GM21576 (cell line): ENCODE results near the gene TRAIP.

Experiments used
- ATAC-seq: cut with Tn5 transposase; IDR thresholded peaks from one replicate; pipeline ENCODE4 v1.9.1; 2021; ENCODE audit warnings: mild to moderate bottlenecking, moderate library complexity; ENCODE audit not compliant: unreplicated experiment

The TRAIP gene

DNA sequence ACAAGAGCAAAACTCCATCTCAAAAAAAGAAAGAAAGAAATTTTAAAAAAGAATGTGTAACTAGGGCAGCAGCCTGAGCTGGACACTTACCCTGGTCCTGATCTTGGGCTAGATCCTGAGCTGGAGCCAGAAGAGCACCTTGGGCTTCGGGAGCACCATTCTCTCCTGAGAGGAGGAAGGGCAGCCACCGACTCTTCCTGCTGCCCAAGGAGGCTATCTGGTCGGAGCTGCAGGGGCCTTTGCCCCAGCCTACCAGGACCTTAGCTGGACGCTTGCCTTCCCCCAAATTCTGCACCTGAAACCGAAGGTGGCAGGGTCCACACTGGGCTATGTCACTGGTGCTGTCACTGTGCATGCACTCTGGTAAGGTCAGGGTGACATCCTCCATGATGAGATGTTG lies 20.2 kb upstream of the TRAIP start:
- ATAC-seq: no peak

DNA sequence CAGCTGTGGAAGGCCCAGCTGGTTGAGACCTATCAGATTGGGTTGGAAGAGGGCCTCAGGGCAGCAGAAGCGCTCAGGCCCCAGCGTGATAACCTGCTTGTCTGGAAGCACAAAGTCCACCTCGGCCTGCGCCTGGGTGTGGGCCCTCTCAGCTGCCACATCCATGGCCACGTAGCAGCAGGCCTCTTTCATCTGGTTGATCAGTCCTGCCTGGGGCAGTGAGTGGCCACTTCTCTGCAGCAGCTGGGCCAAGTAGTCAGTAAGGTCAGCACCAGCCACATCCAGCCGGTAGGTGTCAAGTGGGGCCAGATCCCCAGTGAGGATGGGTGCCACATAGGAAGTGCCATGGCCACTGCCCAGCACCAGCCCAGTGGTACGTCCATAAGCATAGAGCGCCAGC lies 17.3 kb upstream of the TRAIP start:
- ATAC-seq: no peak

DNA sequence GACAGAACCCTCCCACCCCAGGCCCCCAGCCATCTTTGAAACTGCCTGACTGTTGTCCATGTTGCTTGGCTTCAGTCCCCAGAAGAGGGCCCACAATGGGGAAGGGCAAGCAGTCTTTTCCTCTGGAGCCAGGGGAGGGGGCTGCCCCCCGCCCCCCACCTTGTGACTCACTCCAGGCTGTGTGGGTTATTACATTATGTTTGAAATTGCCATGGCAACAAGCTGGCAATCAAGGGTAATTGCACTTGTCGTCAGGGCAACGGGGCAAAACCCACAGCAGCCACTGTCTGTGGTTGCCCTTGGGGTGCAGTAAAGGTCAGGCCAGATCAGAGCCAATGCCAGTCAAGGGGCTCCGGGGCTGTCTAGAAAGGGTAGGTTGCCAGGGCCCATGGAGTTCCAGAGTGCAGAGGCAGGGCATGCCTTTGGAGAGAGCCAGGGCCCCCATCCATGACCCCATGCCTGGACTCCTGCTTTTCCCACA lies 16.5 kb upstream of the TRAIP start:
- ATAC-seq: no peak

DNA sequence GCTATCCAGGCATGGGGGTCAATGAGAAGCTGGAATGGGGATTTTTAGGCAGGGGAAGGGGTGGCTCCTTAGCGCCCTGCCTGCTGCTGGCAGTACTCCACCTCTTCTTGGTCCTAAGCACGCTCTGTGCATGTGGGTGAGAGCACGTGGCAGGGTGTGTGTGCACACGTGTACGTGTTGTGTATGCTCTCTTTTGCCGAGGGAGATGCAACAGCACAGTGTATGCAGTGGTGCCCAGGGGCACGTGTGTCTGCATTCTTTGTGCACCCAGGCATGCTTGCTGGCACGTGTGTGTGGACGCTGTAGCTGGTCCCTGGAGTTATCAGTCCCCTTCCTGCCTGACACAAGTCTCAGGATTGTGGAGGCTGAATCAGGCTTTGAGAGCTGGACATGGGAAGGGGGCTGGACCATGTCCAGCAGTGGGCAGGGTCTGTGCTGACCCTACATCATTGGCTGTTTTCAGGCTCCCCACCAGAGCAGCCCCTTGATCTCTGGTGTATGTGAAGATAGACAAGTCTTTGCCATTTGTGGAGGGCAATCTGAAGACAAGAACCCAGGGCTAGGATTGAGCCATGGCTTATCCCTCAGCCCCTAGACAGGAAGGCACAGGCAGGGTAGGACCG lies 15.3 kb upstream of the TRAIP start:
- ATAC-seq: no peak

DNA sequence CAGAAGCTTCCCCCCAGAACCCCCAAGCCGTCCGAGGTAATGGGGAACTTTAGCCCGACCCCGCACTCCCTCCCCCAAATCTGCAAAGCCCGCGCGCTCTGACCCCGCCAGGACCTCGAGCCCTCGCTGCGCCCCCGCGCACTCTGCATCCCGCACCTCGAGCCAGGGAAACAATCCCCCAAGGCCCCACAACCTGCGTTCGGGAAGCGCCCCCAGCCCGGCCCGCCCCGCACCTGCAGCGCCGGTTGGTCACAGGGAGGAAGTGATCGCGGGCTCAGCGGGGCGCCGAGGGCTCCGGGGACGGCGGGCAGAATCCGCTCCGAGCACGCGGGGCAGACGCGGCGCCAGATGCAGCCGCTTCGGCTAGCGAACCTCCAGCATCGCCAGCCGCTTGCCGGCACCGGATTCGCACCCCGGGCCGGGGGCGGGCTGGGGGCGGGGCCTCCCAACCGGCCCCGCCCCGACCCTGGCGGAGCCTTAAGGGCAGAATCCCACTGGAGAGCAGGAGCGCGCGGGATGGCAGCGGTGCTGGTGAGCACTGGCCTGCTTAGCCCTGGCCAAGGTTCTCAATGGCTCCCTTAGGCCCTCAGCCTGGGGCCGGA lies 13.3 kb upstream of the TRAIP start, which contains the start of gene CAMKV:
Gene CAMKV, minus strand, starts transcription at position 382 of the 602 bp plus-strand sequence. CDS start 7,518 bp downstream, outside the sequence.
- ATAC-seq: no peak

DNA sequence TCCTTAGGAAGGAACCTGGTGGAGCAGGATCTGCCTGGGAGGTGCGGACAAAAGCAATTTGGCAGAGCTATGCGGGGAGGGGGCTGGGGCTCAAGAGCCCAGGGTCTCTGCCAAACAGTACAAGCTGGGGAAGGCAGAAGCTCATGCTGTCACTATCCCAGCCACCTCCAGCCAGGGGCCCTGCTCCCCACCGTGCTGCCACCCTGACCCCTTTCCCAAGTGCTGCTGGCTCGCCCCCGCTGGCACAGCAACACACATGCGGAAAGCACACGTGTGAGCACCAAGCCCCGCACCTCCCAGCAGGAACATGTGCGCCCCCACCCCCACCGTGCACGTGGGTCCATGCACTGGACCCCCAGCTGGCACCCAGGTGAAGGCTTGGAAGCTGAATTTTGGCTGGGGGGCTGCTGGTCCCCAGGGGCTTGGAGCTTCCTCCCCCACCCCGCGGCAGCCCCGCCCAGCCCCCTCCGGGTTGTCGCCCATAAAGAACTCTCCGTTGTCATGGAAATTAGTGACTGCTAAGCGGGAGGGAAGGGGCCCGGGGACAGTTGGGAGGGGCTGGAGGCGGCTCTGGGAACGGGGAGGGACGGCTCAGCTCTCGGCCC lies 12.6 kb upstream of the TRAIP start:
- no peak for ATAC-seq

DNA sequence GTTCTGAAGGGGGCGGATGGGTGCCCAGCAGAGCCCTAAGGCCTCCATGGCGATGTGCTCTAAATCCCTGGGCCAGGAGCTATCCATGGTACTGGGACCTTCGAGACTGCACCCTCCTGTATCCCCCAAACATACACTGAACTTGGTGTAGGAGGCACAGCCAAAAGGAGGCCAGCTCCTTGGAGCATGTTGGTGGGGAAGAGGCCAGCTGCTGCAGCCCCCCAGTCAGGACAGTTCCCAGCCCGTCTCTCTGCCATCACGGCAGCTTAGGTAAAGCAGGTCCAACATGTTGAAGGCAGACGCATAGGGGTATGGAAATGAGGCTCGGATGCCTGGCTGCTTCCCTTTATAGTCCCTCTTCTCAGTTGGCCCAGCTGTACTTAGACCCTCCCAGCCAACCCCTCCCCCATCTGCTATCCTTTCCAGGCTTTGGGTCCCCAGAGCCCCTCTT lies 11.5 kb upstream of the TRAIP start:
- ATAC-seq: no peak

DNA sequence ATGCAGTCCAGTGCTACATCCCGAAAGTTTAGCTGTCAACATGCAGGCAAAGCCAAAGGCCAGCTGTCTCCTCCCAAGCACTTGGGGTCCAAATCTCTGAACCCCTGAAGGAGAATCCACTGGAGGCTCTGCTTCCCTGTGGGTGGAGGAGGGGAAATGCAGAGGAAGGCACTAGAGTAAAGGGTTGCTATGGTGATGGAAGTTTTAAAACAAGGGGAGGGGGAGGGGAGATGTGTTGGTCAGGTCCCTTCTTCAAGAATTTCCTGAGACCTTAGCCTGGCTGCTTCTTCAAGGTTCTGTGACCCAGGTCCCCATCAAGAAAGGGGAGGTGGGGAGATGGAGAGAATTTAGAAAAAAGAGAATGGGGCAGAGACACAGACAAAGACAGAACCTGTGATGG lies 11.0 kb upstream of the TRAIP start:
- no peak for ATAC-seq

DNA sequence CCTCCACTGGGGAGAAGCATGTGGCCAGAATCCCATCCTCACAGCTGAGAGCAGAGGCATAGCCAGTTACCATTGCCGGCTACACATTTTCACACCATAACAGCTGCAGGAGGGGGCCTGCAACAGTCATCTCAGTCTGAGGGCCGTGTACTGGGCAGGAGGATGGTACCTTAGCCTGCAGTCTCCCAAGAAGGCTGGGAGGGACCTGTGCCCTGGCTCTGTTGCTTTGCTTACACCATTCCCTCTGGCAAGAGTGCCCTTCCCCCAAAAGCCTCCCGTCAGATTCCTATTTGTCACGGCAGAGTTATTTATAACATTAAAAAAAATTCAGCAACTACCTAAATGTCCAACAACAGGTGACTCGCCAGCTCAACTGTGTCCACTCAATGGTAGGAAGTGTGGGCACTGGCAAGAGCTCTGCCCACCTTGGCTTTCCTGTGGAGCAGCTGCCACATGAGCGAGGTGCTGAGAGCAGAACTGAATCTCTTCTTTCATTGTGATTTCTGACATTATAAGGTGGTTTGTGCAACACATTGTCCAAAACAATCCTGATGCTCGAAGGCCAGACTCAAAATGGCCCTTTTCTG lies 8.9 kb upstream of the TRAIP start:
- no peak for ATAC-seq

DNA sequence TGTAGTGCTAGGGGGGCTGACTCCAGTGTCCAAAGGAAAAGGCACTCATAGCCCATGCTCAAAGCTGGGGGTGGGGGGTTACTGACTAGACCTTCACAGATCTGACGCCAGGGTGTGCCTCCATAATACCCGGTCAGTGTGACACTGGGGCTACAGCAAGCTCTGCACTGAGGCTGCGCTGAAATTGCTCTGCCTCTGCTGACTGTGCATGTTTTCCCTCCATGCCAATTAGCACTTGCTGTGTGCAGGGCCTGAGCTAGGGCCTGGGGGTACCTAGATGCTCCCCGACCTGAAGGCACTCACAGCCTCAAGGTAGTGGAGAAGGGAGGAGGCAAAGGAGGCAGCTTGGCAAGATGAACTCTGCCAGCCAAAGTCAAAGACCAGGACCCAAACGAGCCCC lies 8.1 kb upstream of the TRAIP start:
- ATAC-seq: no peak

DNA sequence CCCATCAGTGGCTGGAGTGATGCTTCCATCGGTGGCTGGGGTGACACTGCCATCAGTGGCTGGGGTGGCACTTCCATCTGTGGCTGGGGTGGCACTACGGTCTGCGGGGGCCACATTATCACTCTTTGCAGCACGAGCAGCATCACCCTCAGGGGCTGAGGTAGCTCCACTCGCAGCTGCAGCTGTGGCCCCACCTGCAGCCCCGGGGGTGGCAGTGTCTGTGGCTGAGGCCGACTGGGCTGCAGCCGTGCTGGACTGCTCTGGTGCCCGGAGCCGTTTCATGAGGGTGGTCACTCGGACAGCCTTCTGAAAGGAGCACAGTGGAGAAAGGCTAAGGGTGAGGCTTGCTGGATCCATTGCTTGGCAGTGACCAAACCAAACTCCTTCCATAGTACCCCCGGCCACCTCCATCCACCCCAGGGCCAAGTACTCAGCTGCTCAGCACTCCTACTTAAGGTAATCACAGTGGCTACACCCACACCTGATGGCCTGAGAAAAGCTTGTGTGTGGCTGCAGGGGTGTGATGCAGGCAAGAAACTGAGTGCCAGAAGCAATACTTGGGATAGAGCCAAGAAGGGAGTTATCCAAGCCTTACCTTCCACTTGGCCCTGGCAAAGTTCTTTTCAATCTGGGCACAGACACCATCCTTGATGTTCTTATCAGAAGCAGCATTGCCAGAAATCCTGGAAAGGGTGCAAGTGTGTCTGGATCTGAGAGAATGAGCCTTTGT lies 3.4 kb upstream of the TRAIP start:
- no peak for ATAC-seq

DNA sequence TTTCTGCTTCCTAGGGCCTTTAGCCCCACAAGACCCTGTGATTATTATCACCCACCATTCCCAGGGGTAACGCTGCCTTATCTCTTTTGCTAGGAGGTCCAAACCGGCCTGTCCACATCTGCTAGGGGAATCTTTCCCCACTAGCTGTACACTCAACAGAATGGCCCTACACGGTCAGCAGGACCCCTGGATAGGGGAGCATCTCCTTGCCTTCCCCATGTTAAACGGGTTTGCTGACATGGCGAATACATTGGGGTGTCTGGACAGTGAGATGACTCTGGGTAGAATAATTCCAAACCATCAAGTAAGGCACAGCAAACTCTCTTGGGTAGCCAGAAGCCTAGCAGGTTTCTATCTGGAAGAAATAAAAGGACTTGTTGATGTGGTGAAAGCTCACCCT lies 702 bp downstream of the TRAIP start:
- no peak for ATAC-seq

DNA sequence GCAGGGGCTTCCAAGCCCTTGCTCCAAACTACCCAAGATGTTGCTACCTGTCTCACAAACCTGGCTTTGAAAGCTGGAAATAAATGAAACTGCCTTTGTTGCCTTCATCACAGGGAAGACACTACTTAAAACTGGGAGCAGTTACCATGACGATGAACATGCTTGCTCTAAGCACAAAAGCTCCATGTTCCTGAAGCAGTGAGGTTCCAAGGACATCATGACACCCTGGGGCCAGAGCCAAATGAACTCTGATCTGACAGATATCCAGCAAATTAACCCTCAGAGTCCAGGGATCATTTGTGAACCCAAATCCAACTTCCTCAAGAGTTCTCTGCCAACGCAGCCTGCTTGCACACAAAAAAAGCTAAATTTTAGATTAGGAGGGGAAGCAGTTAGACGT lies 10.7 kb downstream of the TRAIP start:
- no peak for ATAC-seq

DNA sequence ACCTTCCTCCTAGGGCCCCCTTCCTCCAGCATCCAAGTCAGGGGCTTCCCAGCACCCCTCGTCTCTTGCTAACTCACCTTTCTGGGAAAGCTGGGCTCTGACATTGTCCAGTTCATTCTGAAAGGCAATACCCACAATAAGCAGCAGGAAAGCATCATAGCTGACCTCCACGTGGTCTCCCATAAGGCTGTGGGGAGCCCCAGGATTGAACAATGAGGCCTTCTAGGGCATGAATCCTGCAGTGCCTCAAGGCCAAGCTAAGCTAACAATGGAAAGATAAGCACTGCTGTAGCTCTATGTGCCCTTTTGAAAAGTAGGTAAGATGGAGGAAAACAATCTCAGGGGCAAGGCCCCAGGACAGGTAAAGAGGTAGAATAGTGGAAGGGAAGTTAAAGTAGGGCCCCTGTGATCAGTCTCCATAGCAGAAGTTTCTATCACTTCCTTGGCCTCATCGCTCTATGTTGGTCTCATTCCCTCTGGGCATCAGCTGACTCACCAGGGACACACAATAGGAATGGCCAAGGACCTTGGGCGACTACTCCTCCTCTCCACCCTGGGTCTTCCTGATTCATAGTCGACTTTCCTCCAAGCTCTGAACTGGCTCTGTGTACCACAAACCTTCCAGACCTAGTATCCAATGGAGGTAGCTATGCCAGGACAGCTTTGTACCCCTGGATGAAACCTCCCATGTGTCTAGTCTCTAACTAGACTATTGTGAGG lies 11.7 kb downstream of the TRAIP start:
- no peak for ATAC-seq

DNA sequence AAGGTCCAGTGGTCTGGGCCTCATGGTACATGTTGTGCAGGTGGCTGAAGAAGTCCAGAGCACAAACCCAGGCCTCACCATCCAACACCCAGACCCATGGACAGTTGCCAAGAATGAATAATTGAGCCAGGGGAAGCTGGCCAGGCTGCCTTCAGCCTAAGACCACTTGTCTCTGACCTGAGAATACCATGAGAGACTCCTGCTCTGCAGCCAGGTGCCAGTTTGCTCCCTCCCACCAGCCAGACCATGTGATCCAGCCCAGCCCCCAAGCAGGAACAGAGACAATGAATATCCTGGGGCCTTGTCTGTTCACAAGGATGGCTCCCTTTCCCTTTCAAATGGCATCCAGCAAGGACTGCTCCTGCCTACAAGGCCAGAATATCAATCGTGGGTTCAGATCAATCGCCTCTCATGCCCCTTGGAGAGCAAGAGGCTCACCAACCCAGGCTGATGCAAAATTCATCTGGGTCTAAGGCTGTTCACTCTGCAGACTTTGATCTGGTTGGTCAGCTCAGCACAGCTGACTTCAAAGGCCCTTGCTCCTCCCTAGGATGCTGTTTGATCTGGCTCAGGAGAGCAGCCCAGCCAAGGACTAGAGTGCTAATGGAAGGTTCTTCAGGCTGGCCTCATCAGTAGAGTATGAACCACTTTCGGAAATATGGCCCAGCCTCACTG lies 13.4 kb downstream of the TRAIP start:
- ATAC-seq: no peak

DNA sequence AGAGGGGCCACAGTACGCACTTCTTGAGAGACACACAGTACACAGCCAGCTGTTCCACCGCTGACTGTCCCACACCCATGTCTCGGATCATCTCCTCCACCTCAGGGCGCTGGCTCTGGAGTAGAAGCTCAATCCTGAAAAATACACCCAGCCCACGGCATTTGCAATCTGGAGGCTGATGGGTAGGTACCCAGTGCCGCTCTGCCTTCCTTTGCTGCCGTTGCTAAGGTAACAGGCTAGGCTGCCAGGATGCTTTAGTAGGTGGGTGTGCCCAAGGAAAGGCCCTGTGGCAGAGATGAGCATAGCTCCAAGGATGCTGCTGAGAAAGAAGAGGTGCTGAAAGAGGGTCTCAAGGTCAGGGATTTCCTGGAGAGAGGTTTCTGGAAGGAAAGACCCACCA lies 14.6 kb downstream of the TRAIP start:
- no peak for ATAC-seq

DNA sequence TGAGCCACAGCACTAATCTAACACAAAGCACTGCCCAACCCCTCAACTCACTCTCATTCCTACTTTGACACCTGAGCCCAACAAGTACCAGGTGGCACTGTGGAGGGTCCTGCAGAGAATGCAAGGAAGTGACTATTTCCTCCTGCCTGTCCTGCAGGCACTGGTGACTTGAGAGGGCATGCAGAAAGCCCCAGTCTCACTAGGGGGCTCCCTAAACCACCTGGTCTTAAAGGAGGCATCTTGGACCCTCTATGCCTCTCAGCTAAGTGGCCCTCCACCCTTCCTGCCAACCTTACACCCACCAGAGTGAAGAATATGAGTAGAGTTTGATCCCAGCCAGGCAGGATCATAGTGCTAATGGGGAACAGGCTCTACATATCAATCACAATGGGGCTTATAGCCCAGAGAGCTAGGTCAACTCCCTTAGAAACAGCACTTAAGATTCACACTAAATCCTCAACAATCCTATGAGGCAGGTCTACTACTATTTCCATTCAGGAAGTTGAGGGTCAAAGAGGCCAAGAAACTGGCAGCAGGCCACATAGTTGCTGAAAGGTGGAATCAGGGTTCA lies 15.2 kb downstream of the TRAIP start:
- ATAC-seq: no peak

DNA sequence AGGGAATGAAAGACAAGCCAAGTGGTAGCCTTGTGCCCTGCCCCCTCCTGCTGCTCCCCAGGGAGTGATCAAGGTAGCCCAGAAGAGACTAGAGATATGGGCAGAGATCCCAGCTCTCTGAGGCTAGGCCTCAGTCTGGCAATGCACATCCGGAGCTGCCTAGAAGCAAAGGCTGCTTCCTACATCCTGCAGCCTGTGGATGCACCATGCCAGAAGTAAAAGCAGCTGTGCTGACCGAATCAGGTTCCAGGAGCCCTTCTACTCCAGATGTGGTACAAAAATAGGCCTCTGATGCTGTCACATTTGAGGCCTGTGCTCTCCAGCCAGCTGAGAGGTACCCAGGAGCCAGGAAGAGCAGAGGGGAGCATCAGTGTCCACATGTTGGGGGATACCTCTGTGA lies 16.0 kb downstream of the TRAIP start:
- ATAC-seq: no peak

DNA sequence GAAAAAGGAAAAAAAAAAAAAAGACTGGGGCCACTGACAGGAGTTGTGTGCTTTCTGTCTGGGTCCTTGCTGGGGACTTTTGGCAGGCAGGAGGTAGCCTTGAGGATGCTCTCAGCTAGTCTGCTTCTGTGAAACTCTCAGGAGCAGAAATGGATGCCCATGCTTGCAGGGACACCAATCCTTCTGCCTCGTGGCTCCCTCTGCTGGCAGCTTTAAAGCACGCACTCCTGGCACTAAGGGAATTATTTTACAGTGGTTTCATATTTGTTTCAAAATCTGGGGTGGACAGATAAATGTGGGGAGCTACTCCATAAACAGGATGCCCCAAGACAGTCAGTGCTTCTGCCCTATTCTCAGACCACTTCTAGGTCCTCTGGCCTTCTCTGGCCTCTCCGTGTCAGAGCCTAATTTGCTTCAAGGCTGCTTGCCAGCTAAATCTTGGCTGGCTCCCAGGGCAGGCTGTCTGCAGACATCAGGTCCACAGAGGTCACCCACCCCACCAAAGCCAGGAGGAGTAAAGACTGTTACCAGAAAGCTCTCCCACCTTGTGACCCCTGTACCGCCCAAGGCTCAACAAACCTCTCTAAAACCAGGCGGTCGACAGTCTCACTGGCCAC lies 17.1 kb downstream of the TRAIP start:
- no peak for ATAC-seq
